IMR-90 (cell line): ENCODE results near the gene DHRS13. TPM values are rescaled to one million over a fixed set of nuclear protein-coding genes. Genes with fewer than 3 reads are reported as not detected.

Experiments
- ATAC-seq: fragments of 200-7000 bp; cut with Tn5 transposase; 2 replicates; pipeline ENCODE4 v1.9.1; 2020; ENCODE audit warnings: low read depth, mild to moderate bottlenecking, moderate library complexity
- BruUV-seq: library from RNA; stranded (reverse); fragments of 400-500 nt; replicated peaks from 2 replicates; lab custom pipeline; 2021; lab: Mats Ljungman, UMichigan
- CTCF ChIA-PET: fragments of 300-600 bp; formaldehyde crosslinking; extraction: SDS; loops from one replicate; lab custom pipeline; 2021; ENCODE audit warnings: antibody characterized with exemption; lab: Yijun Ruan, JAX
- POLR2A ChIA-PET: fragments of 300-600 bp; sonication (Branson Sonifier 250); formaldehyde crosslinking; loops from one replicate; lab custom pipeline; 2022; ENCODE audit warnings: antibody characterized with exemption; ENCODE audit not compliant: unreplicated experiment; lab: Charles Lee
- DNase-seq: peaks from one replicate; pipeline ENCODE4 v3.0.0; 2013
- H2AFZ ChIP-seq: replicated peaks from 2 replicates; pipeline ENCODE3; 2013; ENCODE audit warnings: low read length, mild to moderate bottlenecking; ENCODE audit not compliant: poor library complexity
- H2AK5ac ChIP-seq: 2 replicates; pipeline ENCODE4 v1.6.1; 2013; ENCODE audit warnings: low read depth, low read length, inconsistent platforms
- H2AK9ac ChIP-seq: replicated peaks from 2 replicates; pipeline ENCODE3; 2013; ENCODE audit warnings: mild to moderate bottlenecking, low read depth, low read length, moderate library complexity; ENCODE audit not compliant: poor library complexity
- H2BK120ac ChIP-seq: 2 replicates; pipeline ENCODE4 v1.6.1; 2013; ENCODE audit warnings: low read depth, low read length, inconsistent platforms
- H2BK15ac ChIP-seq: 3 replicates; pipeline ENCODE4 v1.6.1; 2013; ENCODE audit warnings: low read depth, low read length, inconsistent platforms
- H2BK20ac ChIP-seq: 2 replicates; pipeline ENCODE4 v1.6.1; 2013; ENCODE audit warnings: low read depth, mild to moderate bottlenecking, inconsistent platforms, low read length, moderate library complexity
- H2BK5ac ChIP-seq: 2 replicates; pipeline ENCODE4 v1.6.1; 2013; ENCODE audit warnings: mild to moderate bottlenecking, low read depth, low read length, inconsistent platforms; ENCODE audit not compliant: poor library complexity, severe bottlenecking
- H3K14ac ChIP-seq: replicated peaks from 2 replicates; pipeline ENCODE4 v1.6.1; 2013; ENCODE audit warnings: low read depth, low read length, inconsistent platforms
- H3K18ac ChIP-seq: 2 replicates; pipeline ENCODE4 v1.6.1; 2013; ENCODE audit warnings: low read depth, low read length, control low read depth
- H3K23ac ChIP-seq: 2 replicates; pipeline ENCODE4 v1.6.1; 2013; ENCODE audit warnings: low read depth, low read length, inconsistent platforms
- H3K27ac ChIP-seq: 2 replicates; pipeline ENCODE4 v1.5.1; 2013; ENCODE audit warnings: mild to moderate bottlenecking, control low read depth, low read length; ENCODE audit not compliant: insufficient read depth
- H3K27me3 ChIP-seq: 2 replicates; pipeline ENCODE4 v1.6.1; 2013; ENCODE audit warnings: low read length; ENCODE audit not compliant: control insufficient read depth, insufficient read depth
- H3K36me3 ChIP-seq: 2 replicates; pipeline ENCODE4 v1.6.1; 2013; ENCODE audit warnings: low read length, mixed read lengths; ENCODE audit not compliant: control insufficient read depth, insufficient read depth
- H3K4ac ChIP-seq: 2 replicates; pipeline ENCODE4 v1.6.1; 2013; ENCODE audit warnings: low read depth, low read length, inconsistent platforms
- H3K4me1 ChIP-seq: 2 replicates; pipeline ENCODE4 v1.6.1; 2013; ENCODE audit warnings: low read length, mixed read lengths; ENCODE audit not compliant: control insufficient read depth, insufficient read depth
- H3K4me2 ChIP-seq: 2 replicates; pipeline ENCODE4 v1.6.1; 2013; ENCODE audit warnings: low read depth, mild to moderate bottlenecking, control low read depth, low read length, moderate library complexity
- H3K4me3 ChIP-seq: 2 replicates; pipeline ENCODE4 v1.5.1; 2013; ENCODE audit warnings: low read depth, mild to moderate bottlenecking, control low read depth, low read length, moderate library complexity; ENCODE audit not compliant: insufficient read depth
- H3K56ac ChIP-seq: 2 replicates; pipeline ENCODE4 v1.6.1; 2013; ENCODE audit warnings: low read length, inconsistent platforms; ENCODE audit not compliant: insufficient read depth; ENCODE audit errors: extremely low read depth
- H3K79me1 ChIP-seq, 2 experiments: 2 replicates each; pipeline ENCODE4 v1.6.1; 2013; ENCODE audit warnings: low read length in 2 of 2, inconsistent platforms in 1 of 2, low read depth in 1 of 2
- H3K9ac ChIP-seq: 2 replicates; pipeline ENCODE4 v1.6.1; 2013; ENCODE audit warnings: low read depth, low read length, control low read depth
- H3K9me1 ChIP-seq: 2 replicates; pipeline ENCODE4 v1.6.1; 2013; ENCODE audit warnings: low read length, inconsistent platforms; ENCODE audit not compliant: insufficient read depth
- H3K9me3 ChIP-seq: 2 replicates; pipeline ENCODE4 v1.6.1; 2013; ENCODE audit warnings: low read length; ENCODE audit not compliant: control insufficient read depth, insufficient read depth
- H4K20me1 ChIP-seq: 2 replicates; pipeline ENCODE4 v1.6.1; 2013; ENCODE audit warnings: low read length, inconsistent platforms; ENCODE audit not compliant: insufficient read depth
- H4K5ac ChIP-seq: 2 replicates; pipeline ENCODE4 v1.6.1; 2013; ENCODE audit warnings: mild to moderate bottlenecking, low read depth, low read length, control low read depth
- H4K8ac ChIP-seq, 2 experiments: 2 replicates each; pipeline ENCODE4 v1.6.1; 2013; ENCODE audit warnings: low read depth in 2 of 2, low read length in 2 of 2, control low read depth in 1 of 2, inconsistent platforms in 1 of 2
- H4K91ac ChIP-seq: 2 replicates; pipeline ENCODE4 v1.6.1; 2013; ENCODE audit warnings: low read depth, low read length, inconsistent platforms; ENCODE audit not compliant: insufficient read depth
- BHLHE40 ChIP-seq: fragments of 150-350 bp; IDR thresholded peaks from 2 replicates; pipeline ENCODE4 v1.6.1; 2016; ENCODE audit warnings: mild to moderate bottlenecking, low read depth, low read length
- CEBPB ChIP-seq: IDR thresholded peaks from 2 replicates; pipeline ENCODE4 v1.6.1; 2012; ENCODE audit warnings: low read depth, low read length, improper control_type of control experiment
- CHD1 ChIP-seq: IDR thresholded peaks from 2 replicates; pipeline ENCODE4 v1.6.1; 2012; ENCODE audit warnings: low read depth, low read length, improper control_type of control experiment
- FOS ChIP-seq: fragments of 150-350 bp; IDR thresholded peaks from 2 replicates; pipeline ENCODE4 v1.6.1; 2016; ENCODE audit warnings: low read depth, low read length
- MAFK ChIP-seq: IDR thresholded peaks from 2 replicates; pipeline ENCODE4 v1.6.1; 2012; ENCODE audit warnings: low read depth, low read length, improper control_type of control experiment
- MAZ ChIP-seq: IDR thresholded peaks from 2 replicates; pipeline ENCODE4 v1.6.1; 2012; ENCODE audit warnings: low read depth, mild to moderate bottlenecking, low read length, improper control_type of control experiment, moderate library complexity, borderline replicate concordance
- MXI1 ChIP-seq: IDR thresholded peaks from 2 replicates; pipeline ENCODE4 v1.6.1; 2012; ENCODE audit warnings: low read depth, mild to moderate bottlenecking, low read length, moderate library complexity, borderline replicate concordance
- NFE2L2 ChIP-seq: fragments of 150-350 bp; IDR thresholded peaks from 2 replicates; pipeline ENCODE4 v1.6.1; 2016; ENCODE audit warnings: low read depth, mild to moderate bottlenecking, low read length
- POLR2A ChIP-seq: IDR thresholded peaks from 2 replicates; pipeline ENCODE4 v1.6.1; 2012; ENCODE audit warnings: mild to moderate bottlenecking, low read depth, low read length
- RAD21 ChIP-seq: IDR thresholded peaks from 2 replicates; pipeline ENCODE4 v1.6.1; 2012; ENCODE audit warnings: low read length, improper control_type of control experiment
- RCOR1 ChIP-seq: IDR thresholded peaks from 2 replicates; pipeline ENCODE4 v1.6.1; 2012; ENCODE audit warnings: mild to moderate bottlenecking, low read length, improper control_type of control experiment; ENCODE audit not compliant: insufficient replicate concordance
- RFX5 ChIP-seq: IDR thresholded peaks from 2 replicates; pipeline ENCODE4 v1.8.0; 2012; ENCODE audit warnings: low read depth, mild to moderate bottlenecking, low read length, moderate library complexity
- SMC3 ChIP-seq: fragments of 150-350 bp; IDR thresholded peaks from 2 replicates; pipeline ENCODE4 v1.6.1; 2016; ENCODE audit warnings: low read depth, mild to moderate bottlenecking, antibody characterized with exemption, low read length, moderate library complexity
- WGBS, 2 experiments: methylation state at CpG; one replicate each; pipeline versions ENCODE4 v1.1.5 to v1.1.7; 2013; ENCODE audit warnings: missing lambda C conversion rate in 2 of 2; ENCODE audit not compliant: insufficient read length in 1 of 2; ENCODE audit errors: extremely low coverage in 2 of 2; 5-methylcytosine and 5-hydroxymethylcytosine counted together
- dilution Hi-C: fragments of 300-500 bp; cut with HindIII; formaldehyde crosslinking; loops from one replicate; pipeline ENCODE4 v1.14.3; 2018; ENCODE audit warnings: low sequenced_read_pairs; ENCODE audit not compliant: unreplicated experiment
- in situ Hi-C: fragments of 300-500 bp; cut with MboI; formaldehyde crosslinking; loops from 3 replicates; pipeline ENCODE4 v1.14.3; 2019; ENCODE audit warnings: low sequenced_read_pairs, inconsistent platforms, mixed read lengths
- intact Hi-C: fragments of 100-400 bp; cut with micrococcal nuclease; formaldehyde crosslinking; loops from 2 replicates; pipeline ENCODE4 v1.10.0; 2022
- polyA plus RNA-seq, 3 experiments: library from polyadenylated mRNA; depleted of rRNA; stranded (reverse); fragments of >200 nt; gene quantifications; 2 replicates each; pipeline ENCODE4 v1.2.3, GENCODE V29; 2012; ENCODE audit warnings: low replicate concordance in 1 of 3
- total RNA-seq: library from RNA; depleted of rRNA; stranded (reverse); fragments of >200 nt; gene quantifications from 2 replicates; pipeline ENCODE4 v1.2.3, GENCODE V29; 2012
- TF ChIP-seq, protein P1 (sequence below): fragments of 150-350 bp; IDR thresholded peaks from 2 replicates; pipeline ENCODE4 v1.6.1; 2017; ENCODE audit warnings: mild to moderate bottlenecking, antibody characterized with exemption, low read length, low read depth
- TF ChIP-seq, protein P2 (sequence below): fragments of 150-350 bp; IDR thresholded peaks from 2 replicates; pipeline ENCODE4 v1.6.1; 2016; ENCODE audit warnings: low read depth, mild to moderate bottlenecking, low read length, moderate library complexity, borderline replicate concordance
- TF ChIP-seq, protein P3 (sequence below): conservative IDR thresholded peaks from 2 replicates; pipeline ENCODE4 v1.5.1; 2012; ENCODE audit warnings: mild to moderate bottlenecking, low read depth, low read length, improper control_type of control experiment

The DHRS13 gene
- total and polyA plus RNA-seq, 2 of the 4 experiments (the other 2 are of a cell fraction) = 2.7 to 3.9 TPM

DNA sequence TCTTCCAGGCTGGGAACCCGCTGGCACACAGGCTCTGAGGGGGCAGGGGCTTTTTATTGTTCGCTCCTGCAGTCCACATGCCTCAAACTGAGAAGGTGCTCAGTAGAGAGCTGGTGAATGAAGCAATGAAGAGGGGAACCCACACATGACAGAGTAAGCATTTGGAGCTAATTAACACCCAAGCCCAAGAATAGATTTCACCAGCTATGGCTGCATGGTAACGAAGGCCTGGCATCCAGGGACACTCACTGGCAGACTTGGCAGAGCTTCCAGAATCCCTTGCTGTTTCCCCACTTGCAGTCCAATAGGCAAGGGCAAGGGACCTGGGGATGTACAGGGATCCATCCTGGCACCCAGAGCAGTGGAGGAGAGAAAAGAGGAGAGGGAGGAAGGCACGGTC lies 17.5 kb downstream of the DHRS13 start:
- Histone ChIP-seq H2AFZ (no peak overlapping the region), H4K5ac (no peak overlapping the region), H4K20me1 (0 out of 2 replicates have a peak, but pooled peaks cover 8% of the 10 kb centered on the region), H3K9me3 (no peaks in the 10 kb centered on the region), H3K9ac (no peak overlapping the region), H2BK15ac (no peak overlapping the region), H3K27ac (no peak overlapping the region), H3K4me1 (no peaks in the 10 kb centered on the region), H2AK5ac (no peak overlapping the region), H4K8ac (no peak overlapping the region), H2BK20ac (no peak overlapping the region), H3K4me3 (no peak overlapping the region), H3K27me3 (no peaks in the 10 kb centered on the region), H3K4ac (no peak overlapping the region), H3K56ac (no peak overlapping the region), H3K9me1 (no peaks in the 10 kb centered on the region), H3K4me2 (no peak overlapping the region), H3K14ac (no peak overlapping the region), H2AK9ac (no peak overlapping the region), H3K79me1 (peaks cover 0 to 3% of the 10 kb centered on the region in 2 experiments; a peak in 3 of 4 replicates), H2BK120ac (no peak overlapping the region), H2BK5ac (no peak overlapping the region), H3K18ac (no peak overlapping the region), H3K23ac (no peak overlapping the region), H3K36me3 (peaks cover 54% of the 10 kb centered on the region), H4K91ac (no peak overlapping the region)
- TF ChIP-seq MAZ (no peak), SMC3 (no peak), FOS (no peak), RAD21 (no peak), NFE2L2 (no peak), BHLHE40 (no peak), POLR2A (no peak), CHD1 (no peak), MAFK (no peak), MXI1 (no peak), RFX5 (no peak), RCOR1 (no peak), CEBPB (no peak)
- TF ChIP-seq, protein P1, sequence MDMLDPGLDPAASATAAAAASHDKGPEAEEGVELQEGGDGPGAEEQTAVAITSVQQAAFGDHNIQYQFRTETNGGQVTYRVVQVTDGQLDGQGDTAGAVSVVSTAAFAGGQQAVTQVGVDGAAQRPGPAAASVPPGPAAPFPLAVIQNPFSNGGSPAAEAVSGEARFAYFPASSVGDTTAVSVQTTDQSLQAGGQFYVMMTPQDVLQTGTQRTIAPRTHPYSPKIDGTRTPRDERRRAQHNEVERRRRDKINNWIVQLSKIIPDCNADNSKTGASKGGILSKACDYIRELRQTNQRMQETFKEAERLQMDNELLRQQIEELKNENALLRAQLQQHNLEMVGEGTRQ = no peak
- TF ChIP-seq, protein P2, sequence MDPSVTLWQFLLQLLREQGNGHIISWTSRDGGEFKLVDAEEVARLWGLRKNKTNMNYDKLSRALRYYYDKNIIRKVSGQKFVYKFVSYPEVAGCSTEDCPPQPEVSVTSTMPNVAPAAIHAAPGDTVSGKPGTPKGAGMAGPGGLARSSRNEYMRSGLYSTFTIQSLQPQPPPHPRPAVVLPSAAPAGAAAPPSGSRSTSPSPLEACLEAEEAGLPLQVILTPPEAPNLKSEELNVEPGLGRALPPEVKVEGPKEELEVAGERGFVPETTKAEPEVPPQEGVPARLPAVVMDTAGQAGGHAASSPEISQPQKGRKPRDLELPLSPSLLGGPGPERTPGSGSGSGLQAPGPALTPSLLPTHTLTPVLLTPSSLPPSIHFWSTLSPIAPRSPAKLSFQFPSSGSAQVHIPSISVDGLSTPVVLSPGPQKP = no peak
- TF ChIP-seq, protein P3, sequence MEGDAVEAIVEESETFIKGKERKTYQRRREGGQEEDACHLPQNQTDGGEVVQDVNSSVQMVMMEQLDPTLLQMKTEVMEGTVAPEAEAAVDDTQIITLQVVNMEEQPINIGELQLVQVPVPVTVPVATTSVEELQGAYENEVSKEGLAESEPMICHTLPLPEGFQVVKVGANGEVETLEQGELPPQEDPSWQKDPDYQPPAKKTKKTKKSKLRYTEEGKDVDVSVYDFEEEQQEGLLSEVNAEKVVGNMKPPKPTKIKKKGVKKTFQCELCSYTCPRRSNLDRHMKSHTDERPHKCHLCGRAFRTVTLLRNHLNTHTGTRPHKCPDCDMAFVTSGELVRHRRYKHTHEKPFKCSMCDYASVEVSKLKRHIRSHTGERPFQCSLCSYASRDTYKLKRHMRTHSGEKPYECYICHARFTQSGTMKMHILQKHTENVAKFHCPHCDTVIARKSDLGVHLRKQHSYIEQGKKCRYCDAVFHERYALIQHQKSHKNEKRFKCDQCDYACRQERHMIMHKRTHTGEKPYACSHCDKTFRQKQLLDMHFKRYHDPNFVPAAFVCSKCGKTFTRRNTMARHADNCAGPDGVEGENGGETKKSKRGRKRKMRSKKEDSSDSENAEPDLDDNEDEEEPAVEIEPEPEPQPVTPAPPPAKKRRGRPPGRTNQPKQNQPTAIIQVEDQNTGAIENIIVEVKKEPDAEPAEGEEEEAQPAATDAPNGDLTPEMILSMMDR = no peak
- 100% methylated on average over 1 of the region's 4 CpGs; no CpG with 5 or more reads in 1 of the 2 experiments for WGBS, 2 experiments
- no TSS peak for BruUV-seq
- POLR2A ChIA-PET = no interaction called here
- no peak for DNase-seq
- CTCF ChIA-PET = no interaction called here
- no peak for ATAC-seq
- in situ Hi-C loops = no loop called here
- intact Hi-C loops = no loop called here
- dilution Hi-C loops = no loop called here
